NT2/D1 (cell line): Measurements from ENCODE around the gene TADA1.

Experiments used
- SUZ12 ChIP-seq: IDR thresholded peaks from 2 replicates; pipeline ENCODE4 v1.6.1; 2011; ENCODE audit not compliant: insufficient read length, insufficient read depth; ENCODE audit errors: extremely low read depth
- ZNF274 ChIP-seq: IDR thresholded peaks from 2 replicates; pipeline ENCODE4 v1.6.1; 2011; ENCODE audit warnings: mild to moderate bottlenecking, low read depth, low read length

DNA sequence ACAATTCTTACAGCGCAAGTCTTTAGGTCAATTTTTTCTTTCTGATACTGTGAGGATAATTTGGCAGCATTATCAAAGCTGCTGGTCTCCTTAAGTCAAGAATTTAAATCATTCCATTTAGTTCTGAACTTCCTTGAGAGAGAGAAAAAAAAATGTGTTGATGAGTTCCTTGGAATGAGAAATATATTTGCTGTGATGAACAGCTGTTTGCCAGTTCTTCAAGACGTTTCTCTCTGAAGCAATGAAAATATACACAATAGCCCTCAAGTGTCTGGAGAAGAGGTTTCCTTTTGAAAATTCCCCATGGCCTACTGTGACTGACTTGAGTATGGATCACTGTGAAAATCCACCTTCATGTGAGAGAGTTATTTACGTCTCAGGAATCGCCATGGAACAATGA lies 31.0 kb upstream of the TADA1 start:
- no peak for TF ChIP-seq SUZ12
- no peak for TF ChIP-seq ZNF274
